Measurements from ENCODE around the gene RASA4.
"Not testable (repeated sequence)": the region's sequence is repeated elsewhere in the genome, so short reads cannot be mapped to it uniquely, and the experiment has no call there.

Gene RASA4

GRCh38 chr7:102616507-102617125 is at the start of gene RASA4:
Gene RASA4, minus strand, starts transcription at chr7:102616756. Its CDS starts 67 bp downstream, at chr7:102616689.
- not testable (repeated sequence) for DNase-seq

DNA sequence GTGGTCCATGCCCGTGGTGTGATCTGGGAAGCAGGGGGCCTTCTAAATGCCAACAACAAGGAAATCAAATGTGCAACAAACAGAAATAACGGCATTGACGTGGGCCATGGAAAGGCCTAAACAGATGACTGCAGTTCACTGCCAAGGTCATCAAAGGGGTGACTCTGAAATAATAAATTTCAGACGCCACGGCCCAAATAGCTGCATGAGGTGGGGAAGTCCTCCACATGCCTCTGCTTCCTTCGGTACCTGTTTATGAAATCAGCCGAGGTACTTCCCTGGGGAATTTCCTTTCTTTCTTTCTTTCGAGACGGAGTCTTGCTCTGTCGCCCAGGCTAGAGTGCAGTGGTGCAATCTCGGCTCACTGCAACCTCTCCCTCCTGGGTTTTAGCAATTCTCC is 48.2 kb upstream of the RASA4 start:
- not testable (repeated sequence) for DNase-seq

DNA sequence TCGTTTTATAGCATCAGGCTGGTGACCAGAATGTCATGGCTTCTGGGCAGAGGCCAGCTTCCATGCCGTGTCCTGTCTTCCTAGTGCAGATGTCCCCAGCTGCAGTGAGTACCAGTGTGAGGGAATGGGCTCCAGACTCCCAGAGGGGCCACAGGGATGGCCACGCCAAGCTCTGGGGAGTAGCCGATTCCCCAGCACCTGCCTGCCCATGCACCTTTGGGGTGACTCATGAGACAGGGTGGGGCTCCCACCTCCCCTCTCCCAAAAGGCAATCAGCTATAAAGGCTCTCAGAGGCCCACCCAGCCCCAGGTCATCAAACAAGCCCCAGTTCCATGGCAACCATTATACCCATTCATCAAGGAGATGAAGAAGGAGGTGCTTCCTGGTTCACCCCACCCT is 33.4 kb upstream of the RASA4 start, which contains the start of gene SPDYE2B:
Gene SPDYE2B, plus strand, starts transcription at position 396 of the 400 bp plus-strand sequence. CDS start 2,030 bp downstream, outside the sequence.
- not testable (repeated sequence) for DNase-seq

DNA sequence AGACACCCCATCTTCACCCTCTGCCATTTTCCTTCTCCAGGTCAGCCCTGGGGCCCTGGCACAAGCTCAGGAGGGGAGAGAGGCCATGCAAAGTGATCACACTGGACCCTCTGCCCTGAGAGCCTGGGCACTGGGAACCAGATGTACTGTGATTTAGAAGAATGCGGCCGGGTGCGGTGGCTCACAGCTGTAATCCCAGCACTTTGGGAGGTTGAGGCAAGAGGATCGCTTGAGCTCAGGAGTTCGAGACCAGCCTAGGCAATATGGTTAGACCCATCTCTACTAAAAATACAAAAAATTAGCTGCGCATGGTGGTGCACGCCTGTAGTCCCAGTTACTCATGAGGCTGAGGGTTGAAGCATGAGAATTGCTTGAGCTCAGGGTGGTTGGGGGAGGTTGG is 31.3 kb upstream of the RASA4 start:
- DNase-seq: not testable (repeated sequence)

DNA sequence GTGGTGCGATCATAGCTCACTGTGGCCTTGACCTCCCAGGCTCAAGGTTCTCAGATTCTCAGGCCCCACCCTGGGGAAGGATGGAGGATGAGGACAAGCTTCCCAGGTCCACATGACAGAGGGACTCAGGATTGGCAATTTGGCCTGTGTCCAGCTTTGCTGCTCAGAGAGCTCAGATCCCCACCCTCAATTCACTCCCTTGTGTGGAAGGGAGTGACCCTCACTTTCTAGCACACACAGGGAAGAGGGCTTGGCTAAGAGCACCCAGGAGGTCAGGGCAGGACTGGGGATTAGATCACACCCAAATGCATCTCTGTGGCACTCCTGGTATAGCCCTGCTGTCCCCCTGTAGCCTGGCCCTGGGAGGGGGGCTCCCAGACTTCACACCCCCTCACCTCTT is 26.8 kb upstream of the RASA4 start:
- DNase-seq: not testable (repeated sequence)

GRCh38 chr7:102642691-102643090 is 26.1 kb upstream of the RASA4 start, which contains the start of gene UPK3BL1:
Gene UPK3BL1, minus strand, starts transcription at chr7:102642791. Its CDS starts 50 bp downstream, at chr7:102642741.
- not testable (repeated sequence) for DNase-seq

DNA sequence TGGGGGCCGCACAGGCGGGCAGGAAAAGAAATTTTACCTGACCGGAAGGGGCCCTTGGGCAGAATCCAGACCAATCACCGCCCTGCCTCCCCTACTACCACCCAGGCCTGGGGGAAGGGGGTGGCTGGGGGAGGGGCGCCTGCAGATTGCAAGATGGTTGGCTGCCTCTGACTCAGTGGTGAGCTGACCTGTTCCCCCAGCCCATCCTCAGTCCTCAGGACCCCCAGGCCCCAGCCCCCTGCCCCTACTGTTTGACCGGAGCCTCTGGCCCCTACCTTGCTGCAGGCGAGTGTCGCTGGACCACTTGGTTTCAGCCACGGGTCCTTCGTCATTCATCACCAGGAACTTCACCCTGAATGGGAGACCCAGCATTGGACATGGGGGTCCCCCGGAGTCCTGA is 22.3 kb upstream of the RASA4 start:
- not testable (repeated sequence) for DNase-seq

- DNase-seq: not testable (repeated sequence)
Measured at GRCh38 chr7:102636956-102637355, 20.4 kb upstream of the RASA4 start.

DNA sequence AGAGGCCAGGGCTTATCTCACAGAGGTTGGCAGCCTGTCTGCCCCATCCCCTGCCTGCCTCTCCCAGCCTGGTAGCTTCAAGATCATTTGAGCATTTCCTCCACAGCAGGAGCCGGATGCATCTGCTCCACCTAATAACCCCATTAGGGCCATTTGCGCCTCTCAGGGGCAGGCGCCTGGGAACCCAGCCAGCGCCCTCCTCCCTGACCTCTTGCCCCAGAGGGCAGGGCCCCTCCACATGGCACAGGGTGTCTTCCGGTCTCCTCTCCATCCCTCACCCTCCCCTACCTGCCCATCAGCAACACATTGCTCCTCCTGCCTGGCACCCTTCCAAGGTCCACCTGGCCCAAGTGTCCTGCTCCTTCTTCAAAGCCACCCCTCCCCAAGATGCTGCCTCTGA is 18.8 kb upstream of the RASA4 start:
- DNase-seq: not testable (repeated sequence)

- not testable (repeated sequence) for DNase-seq
Measured at GRCh38 chr7:102634299-102634698, 17.7 kb upstream of the RASA4 start.

- not testable (repeated sequence) for DNase-seq
Measured at GRCh38 chr7:102630622-102631021, 14.1 kb upstream of the RASA4 start.

GRCh38 chr7:102627271-102627904 is 10.8 kb upstream of the RASA4 start:
- not testable (repeated sequence) for DNase-seq

GRCh38 chr7:102618122-102618521 is 1.6 kb upstream of the RASA4 start:
- not testable (repeated sequence) for DNase-seq

GRCh38 chr7:102615930-102616329 is 626 bp downstream of the RASA4 start:
- not testable (repeated sequence) for DNase-seq

- not testable (repeated sequence) for DNase-seq
Measured at GRCh38 chr7:102614873-102615272, 1.7 kb downstream of the RASA4 start.

GRCh38 chr7:102614346-102614697 is 2.2 kb downstream of the RASA4 start:
- DNase-seq: not testable (repeated sequence)

GRCh38 chr7:102613575-102614345 is 2.8 kb downstream of the RASA4 start:
- DNase-seq: not testable (repeated sequence)

DNA sequence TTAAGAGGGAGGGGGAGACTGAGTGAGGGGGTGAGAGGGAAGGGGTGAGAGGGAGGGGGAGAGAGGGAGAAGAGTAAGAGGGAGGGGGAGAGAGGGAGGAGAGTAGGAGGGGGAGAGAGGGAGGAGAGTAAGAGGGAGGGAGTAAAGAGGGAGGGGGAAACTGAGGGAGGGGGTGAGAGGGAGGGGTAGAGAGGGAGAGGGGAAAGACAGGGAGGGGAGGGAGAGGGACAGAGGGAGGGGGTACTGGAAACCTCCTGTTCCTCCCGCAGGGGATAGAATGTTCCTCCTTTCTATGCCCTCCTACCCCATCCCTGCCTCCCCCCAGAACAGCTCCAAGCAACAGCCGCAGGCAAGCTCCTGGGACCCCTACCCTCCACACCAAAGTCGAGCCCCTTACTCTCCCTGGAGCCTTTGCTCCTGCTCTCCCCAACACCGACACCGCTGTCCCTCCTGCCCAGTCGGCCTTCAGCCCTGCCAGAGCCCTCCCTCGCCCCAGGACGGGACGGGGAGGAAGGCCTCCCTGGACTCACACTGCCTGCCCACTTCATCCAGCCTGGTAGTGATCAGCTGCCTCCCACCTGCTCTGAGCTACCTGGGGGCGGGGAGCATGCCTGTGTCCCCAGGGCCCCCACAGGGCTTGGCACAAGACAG is 4.8 kb downstream of the RASA4 start:
- not testable (repeated sequence) for DNase-seq

DNA sequence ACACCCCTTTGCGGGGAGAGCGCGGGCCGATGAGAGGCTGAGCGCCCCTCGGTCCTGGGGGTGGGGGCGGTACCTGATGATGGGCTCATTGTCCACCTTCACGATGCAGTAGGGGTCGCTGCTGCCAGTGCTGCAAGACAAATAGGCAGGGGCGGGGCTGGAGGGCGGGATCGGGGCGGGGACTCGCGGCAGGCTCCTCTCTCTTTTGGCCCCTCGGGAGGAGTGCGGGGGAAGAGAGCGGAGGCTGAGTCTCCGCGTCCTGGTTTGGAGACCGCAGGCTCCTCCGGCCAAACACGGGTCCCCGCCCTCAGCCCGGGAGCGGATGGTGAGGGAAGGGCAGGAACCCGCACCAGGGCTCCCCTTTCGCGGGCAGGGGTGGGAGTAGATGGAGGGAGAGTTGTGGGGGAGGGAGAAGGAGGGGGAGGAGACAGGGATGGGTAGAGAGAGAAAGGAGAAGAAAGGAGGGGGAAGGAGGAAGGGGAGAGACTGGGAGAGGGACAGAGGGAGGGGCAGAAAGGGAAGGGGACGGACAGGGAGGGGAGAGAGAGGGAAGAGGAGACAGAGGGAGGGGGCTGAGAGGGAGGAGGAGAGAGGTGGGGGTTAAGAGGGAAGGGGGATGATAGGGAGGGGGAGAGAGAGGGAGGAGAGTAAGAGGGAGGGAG is 5.4 kb downstream of the RASA4 start:
- DNase-seq: not testable (repeated sequence)

DNA sequence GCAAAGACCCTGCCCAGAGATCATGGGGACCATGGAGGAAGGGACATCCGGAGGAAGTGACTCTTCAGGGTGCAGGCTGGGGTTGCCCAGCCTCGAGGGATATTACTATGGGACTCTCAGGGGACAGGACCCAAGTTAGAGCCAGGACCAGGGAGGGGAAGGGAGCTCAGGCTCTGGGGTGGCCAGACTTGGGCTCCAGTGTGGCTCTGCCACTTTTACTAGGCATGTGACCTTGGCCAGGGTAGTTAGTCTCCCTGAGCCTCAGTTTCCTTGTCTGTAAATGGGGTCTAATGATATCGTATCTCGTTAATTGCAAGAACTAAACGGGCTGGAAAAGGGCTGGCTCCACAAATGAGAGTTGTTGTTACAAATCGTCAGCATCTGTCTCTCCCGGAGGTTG is 6.1 kb downstream of the RASA4 start:
- not testable (repeated sequence) for DNase-seq

DNA sequence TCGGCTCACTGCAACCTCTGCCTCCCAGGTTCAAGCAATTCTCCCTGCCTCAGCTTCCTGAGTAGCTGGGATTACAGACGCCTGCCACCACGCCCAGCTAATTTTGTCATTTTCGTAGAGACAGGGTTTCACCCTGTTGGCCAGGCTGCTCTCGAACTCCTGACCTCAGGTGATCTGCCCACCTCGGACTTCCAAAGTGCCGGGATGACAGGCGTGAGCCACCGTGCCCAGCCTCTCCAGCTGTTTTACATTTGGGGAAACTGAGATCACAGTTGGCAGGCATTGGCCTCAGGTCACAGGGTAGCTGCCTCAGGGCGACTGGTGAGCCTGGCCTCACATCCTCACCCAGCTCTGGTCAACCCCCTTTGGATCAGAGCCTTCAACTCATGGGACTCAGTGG is 6.8 kb downstream of the RASA4 start:
- not testable (repeated sequence) for DNase-seq

DNA sequence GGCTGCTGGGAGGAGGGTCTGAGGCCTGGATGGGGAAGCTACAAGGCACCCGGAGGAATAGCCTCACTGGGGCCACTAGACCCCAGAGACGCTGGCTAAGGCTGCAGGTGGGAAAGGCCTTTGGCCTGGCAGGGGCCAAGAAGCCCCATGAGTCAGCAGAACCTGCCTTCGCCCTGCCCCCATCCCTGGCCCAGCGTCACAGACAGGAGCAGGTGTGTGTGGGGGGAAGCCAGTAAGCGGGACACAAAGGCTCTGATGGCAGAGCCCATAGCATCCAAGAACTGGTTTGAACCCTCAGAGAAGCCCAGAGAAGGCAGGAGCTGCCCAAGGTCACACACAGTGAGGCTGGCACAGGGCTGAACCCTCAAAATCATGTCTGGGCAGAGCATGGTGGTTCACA is 9.7 kb downstream of the RASA4 start:
- DNase-seq: not testable (repeated sequence)
